Neural progenitor cell (in vitro differentiated cells): ENCODE measurements around the gene GPS1. TPM values are rescaled to one million over a fixed set of nuclear protein-coding genes. Genes with fewer than 3 reads are reported as not detected.
A peak's percentile ranks its signal among the peaks of the same experiment; 100 is the strongest.

Experiments used
- DNase-seq: peaks from one replicate; pipeline ENCODE4 v3.0.0-alpha.2; 2016; ENCODE audit warnings: low spot score
- H2AFZ ChIP-seq: fragments of 200-600 bp; sonication (generic); replicated peaks from 2 replicates; pipeline ENCODE4 v1.6.1; 2016; ENCODE audit warnings: antibody characterized with exemption
- H3F3A ChIP-seq: fragments of 200-600 bp; sonication (generic); 2 replicates; pipeline ENCODE4 v1.6.1; 2016; ENCODE audit warnings: antibody characterized with exemption, low read depth
- H3K27ac ChIP-seq: fragments of 200-600 bp; sonication (generic); 2 replicates; pipeline ENCODE4 v1.5.1; 2016; ENCODE audit warnings: mild to moderate bottlenecking
- H3K27me3 ChIP-seq: fragments of 200-600 bp; sonication (generic); 2 replicates; pipeline ENCODE4 v1.6.1; 2016; ENCODE audit warnings: mild to moderate bottlenecking, moderate library complexity
- H3K36me3 ChIP-seq: fragments of 200-600 bp; sonication (generic); 2 replicates; pipeline ENCODE4 v1.5.1; 2016
- H3K4me1 ChIP-seq: fragments of 200-600 bp; sonication (generic); 2 replicates; pipeline ENCODE4 v1.6.1; 2016; ENCODE audit warnings: mixed run types
- H3K4me2 ChIP-seq: fragments of 200-600 bp; sonication (generic); 2 replicates; pipeline ENCODE4 v1.6.1; 2016
- H3K4me3 ChIP-seq: fragments of 200-600 bp; sonication (generic); 2 replicates; pipeline ENCODE4 v1.5.1; 2016
- H3K79me2 ChIP-seq: fragments of 200-600 bp; sonication (generic); 2 replicates; pipeline ENCODE4 v1.6.1; 2016; ENCODE audit warnings: low read depth
- H3K9ac ChIP-seq: fragments of 200-600 bp; sonication (generic); 2 replicates; pipeline ENCODE4 v1.6.1; 2016
- H3K9me3 ChIP-seq: fragments of 200-600 bp; sonication (generic); 2 replicates; pipeline ENCODE4 v1.5.1; 2016; ENCODE audit warnings: low read depth
- H4K20me1 ChIP-seq: fragments of 200-600 bp; sonication (generic); 2 replicates; pipeline ENCODE4 v1.6.1; 2016; ENCODE audit warnings: low read depth
- H3K27ac Mint-ChIP-seq: 3 replicates; pipeline ENCODE4 v1.8.0; 2021; ENCODE audit warnings: mixed read lengths
- H3K27me3 Mint-ChIP-seq: 2 replicates; pipeline ENCODE4 v1.8.0; 2022; ENCODE audit warnings: low read depth, mild to moderate bottlenecking, inconsistent platforms, moderate library complexity, mixed read lengths; ENCODE audit not compliant: insufficient read depth
- H3K36me3 Mint-ChIP-seq: 3 replicates; pipeline ENCODE4 v1.8.0; 2021; ENCODE audit warnings: mixed read lengths
- H3K4me1 Mint-ChIP-seq: 3 replicates; pipeline ENCODE4 v1.8.0; 2021; ENCODE audit warnings: mixed read lengths
- H3K4me3 Mint-ChIP-seq: 3 replicates; pipeline ENCODE4 v1.8.0; 2021; ENCODE audit warnings: mild to moderate bottlenecking, moderate library complexity, mixed read lengths
- H3K9me3 Mint-ChIP-seq: 3 replicates; pipeline ENCODE4 v1.8.0; 2020; ENCODE audit warnings: mixed read lengths
- CTCF ChIP-seq: fragments of 200-600 bp; sonication (generic); IDR thresholded peaks from 2 replicates; pipeline ENCODE4 v1.5.1; 2017; ENCODE audit warnings: antibody characterized with exemption, mild to moderate bottlenecking
- EZH2 ChIP-seq: fragments of 200-600 bp; sonication (generic); IDR thresholded peaks from 2 replicates; pipeline ENCODE4 v1.6.1; 2017; ENCODE audit warnings: antibody characterized with exemption, mild to moderate bottlenecking, moderate library complexity
- EZH2phosphoT487 ChIP-seq: fragments of 200-600 bp; sonication (generic); IDR thresholded peaks from 2 replicates; pipeline ENCODE4 v1.6.1; 2017; ENCODE audit warnings: antibody characterized with exemption
- total RNA-seq: library from RNA; depleted of rRNA; stranded (reverse); fragments of >200 nt; gene quantifications from 2 replicates; pipeline ENCODE4 v1.2.3, GENCODE V29; 2015; ENCODE audit warnings: low replicate concordance

The GPS1 gene
- total RNA-seq, 1 donor from 2014 or later: 86.6 TPM

- Histone ChIP-seq H4K20me1 (no peaks in the 10 kb centered on the region), H3K79me2 (no peaks in the 10 kb centered on the region), H3K9me3 (no peaks in the 10 kb centered on the region), H3K9ac (no peak overlapping the region), H3K27ac (no peak overlapping the region), H3K36me3 (no peaks in the 10 kb centered on the region), H3K27me3 (no peaks in the 10 kb centered on the region), H3F3A (peaks cover 3% of the 10 kb centered on the region), H3K4me3 (no peak overlapping the region), H3K4me1 (no peaks in the 10 kb centered on the region), H2AFZ (no peak overlapping the region), H3K4me2 (no peak overlapping the region)
- no peak for DNase-seq
- Mint-ChIP-seq H3K27me3 (peaks cover 2% of the 10 kb centered on the region), H3K27ac (no peak overlapping the region), H3K4me1 (peaks cover 10% of the 10 kb centered on the region), H3K9me3 (no peaks in the 10 kb centered on the region), H3K36me3 (peaks cover 6% of the 10 kb centered on the region), H3K4me3 (no peak overlapping the region)
- no peak for TF ChIP-seq EZH2
- no peak for TF ChIP-seq CTCF
Observed at GRCh38 chr17:82046903-82047302, 4.8 kb upstream of the GPS1 start.

- Histone ChIP-seq H4K20me1 (peaks cover 4% of the 10 kb centered on the region), H3K9ac (no peak overlapping the region), H3K27me3 (no peaks in the 10 kb centered on the region), H2AFZ (no peak overlapping the region), H3K4me2 (no peak overlapping the region), H3F3A (peaks cover 6% of the 10 kb centered on the region), H3K4me1 (peaks cover under 1% of the 10 kb centered on the region), H3K4me3 (no peak overlapping the region), H3K27ac (no peak overlapping the region), H3K79me2 (peaks cover 4% of the 10 kb centered on the region), H3K36me3 (no peaks in the 10 kb centered on the region), H3K9me3 (no peaks in the 10 kb centered on the region)
- Mint-ChIP-seq H3K4me3 (peak overlapping the region; percentile 50), H3K27ac (peak overlapping the region; percentile 22), H3K36me3 (peaks cover 6% of the 10 kb centered on the region), H3K4me1 (peaks cover 9% of the 10 kb centered on the region), H3K9me3 (no peaks in the 10 kb centered on the region), H3K27me3 (peaks cover 2% of the 10 kb centered on the region)
- DNase-seq: no peak
- TF ChIP-seq EZH2phosphoT487 (no peak), CTCF (no peak), EZH2 (no peak)
Observed at GRCh38 chr17:82047379-82047778, 4.3 kb upstream of the GPS1 start.

GRCh38 chr17:82047914-82048570 is 3.7 kb upstream of the GPS1 start:
- DNase-seq: no peak

GRCh38 chr17:82048571-82048971 is 3.1 kb upstream of the GPS1 start:
- no peak overlapping the region for H3K9ac ChIP-seq
- H3K4me3 ChIP-seq: no peak overlapping the region
- Mint-ChIP-seq H3K4me1 (peaks cover 6% of the 10 kb centered on the region), H3K9me3 (no peaks in the 10 kb centered on the region), H3K36me3 (peaks cover 6% of the 10 kb centered on the region), H3K4me3 (no peak overlapping the region), H3K27ac (no peak overlapping the region), H3K27me3 (peaks cover 4% of the 10 kb centered on the region)
- H3K36me3 ChIP-seq: no peaks in the 10 kb centered on the region
- H2AFZ ChIP-seq: no peak overlapping the region
- DNase-seq: no peak
- H3K27me3 ChIP-seq: no peaks in the 10 kb centered on the region
- no peaks in the 10 kb centered on the region for H3K9me3 ChIP-seq
- H3K4me2 ChIP-seq: no peak overlapping the region
- H3K79me2 ChIP-seq: peaks cover 14% of the 10 kb centered on the region
- TF ChIP-seq EZH2 (no peak), EZH2phosphoT487 (no peak), CTCF (no peak)
- H3K27ac ChIP-seq: no peak overlapping the region
- H4K20me1 ChIP-seq: peaks cover 10% of the 10 kb centered on the region
- peaks cover 6% of the 10 kb centered on the region for H3F3A ChIP-seq
- peaks cover 7% of the 10 kb centered on the region for H3K4me1 ChIP-seq

More at GRCh38 chr17:82047914-82048570, 3.7 kb upstream of the GPS1 start:
- Mint-ChIP-seq H3K36me3 (peaks cover 6% of the 10 kb centered on the region), H3K9me3 (no peaks in the 10 kb centered on the region), H3K4me3 (peak overlapping the region; percentile 50), H3K4me1 (peaks cover 6% of the 10 kb centered on the region), H3K27me3 (peaks cover 4% of the 10 kb centered on the region), H3K27ac (no peak overlapping the region)
- H3K36me3 ChIP-seq: no peaks in the 10 kb centered on the region
- peaks cover 6% of the 10 kb centered on the region for H3F3A ChIP-seq
- H2AFZ ChIP-seq: no peak overlapping the region
- no peak for TF ChIP-seq EZH2phosphoT487
- H3K4me3 ChIP-seq: no peak overlapping the region
- no peaks in the 10 kb centered on the region for H3K9me3 ChIP-seq
- H3K9ac ChIP-seq: no peak overlapping the region
- no peak overlapping the region for H3K4me2 ChIP-seq
- peaks cover 11% of the 10 kb centered on the region for H3K79me2 ChIP-seq
- peaks cover 7% of the 10 kb centered on the region for H3K4me1 ChIP-seq
- peaks cover 10% of the 10 kb centered on the region for H4K20me1 ChIP-seq
- no peaks in the 10 kb centered on the region for H3K27me3 ChIP-seq
- H3K27ac ChIP-seq: no peak overlapping the region
